Fibroblast of skin of abdomen (primary cell): ENCODE measurements around the gene MAP3K9.
A peak's percentile ranks its signal among the peaks of the same experiment; 100 is the strongest.

ENCODE experiments used
- DNase-seq: peaks from one replicate; pipeline ENCODE4 v3.0.0-alpha.2; 2013

Gene MAP3K9

GRCh38 chr14:70785556-70785955, 23.8 kb downstream of the MAP3K9 start:
- no peak for DNase-seq

DNA sequence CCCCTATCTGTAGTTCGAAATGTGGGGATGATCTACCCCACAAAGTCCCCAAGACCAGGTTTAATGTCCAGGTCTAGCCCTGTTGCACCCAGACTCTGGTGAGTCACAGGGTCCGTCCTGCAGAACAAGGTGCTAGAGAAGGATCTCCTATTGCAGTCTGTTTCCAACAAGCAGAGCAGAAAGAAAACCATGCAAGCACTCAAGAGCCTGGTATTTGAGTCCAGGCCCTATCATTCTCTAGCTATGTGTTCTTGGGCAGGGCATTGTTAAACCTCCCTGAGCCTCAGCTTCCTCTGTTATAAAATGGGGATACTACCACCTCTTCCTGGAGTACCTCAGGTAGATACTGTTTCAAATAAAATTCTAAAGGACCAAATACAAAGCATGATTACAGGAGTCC, 24.4 kb downstream of the MAP3K9 start:
- DNase-seq: no peak

DNA sequence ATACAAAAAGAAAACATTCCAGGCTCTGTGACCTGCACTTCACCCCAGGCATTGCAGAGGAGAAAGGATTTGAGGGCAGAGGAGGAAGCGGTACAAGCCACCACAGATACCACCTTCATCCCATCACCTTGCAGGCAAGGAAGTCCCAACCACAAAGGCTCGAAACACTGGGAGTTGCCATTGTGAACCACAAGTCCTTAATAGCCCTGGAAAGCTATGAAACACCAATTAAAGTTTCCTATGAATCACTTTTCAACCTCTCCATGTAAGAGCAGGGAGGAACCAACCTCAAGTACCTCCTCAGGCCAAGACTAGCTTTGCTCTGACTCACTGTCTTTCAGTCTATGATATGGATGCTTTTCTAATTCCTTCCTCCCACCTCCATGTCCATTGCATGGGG, 27.0 kb downstream of the MAP3K9 start:
- DNase-seq: peak; percentile 40

DNA sequence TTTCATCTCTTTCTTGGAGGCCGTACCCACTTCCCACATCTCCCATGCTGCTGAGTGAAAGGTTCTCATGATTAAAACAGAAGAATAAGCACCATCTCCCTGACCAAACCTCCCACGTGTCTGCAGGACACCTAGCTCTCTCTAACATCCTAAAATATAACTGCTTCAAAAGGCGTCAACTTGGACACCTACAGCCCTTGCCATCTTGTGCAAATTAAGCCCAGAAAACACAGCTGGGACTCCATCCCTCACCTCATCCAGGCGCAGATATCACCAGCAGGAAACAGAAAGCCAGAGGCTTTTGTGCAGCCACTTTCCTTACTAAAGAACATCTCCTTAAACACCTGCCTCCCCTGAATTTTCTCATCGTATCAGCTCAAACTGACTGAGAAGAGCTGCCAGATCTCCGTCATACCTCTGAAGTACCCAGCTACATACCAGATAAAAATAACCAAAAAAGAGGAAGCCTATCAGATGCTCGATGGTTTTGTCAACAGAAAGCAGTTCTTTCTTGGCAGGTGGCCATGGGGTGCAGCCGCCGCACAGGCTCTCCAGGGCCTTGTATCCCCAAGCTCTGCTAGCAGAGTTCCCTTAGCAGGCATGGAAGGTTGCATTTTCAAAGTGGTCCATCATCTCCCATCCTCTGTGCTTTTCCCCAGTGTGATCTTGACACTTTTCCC, 28.8 kb downstream of the MAP3K9 start:
- no peak for DNase-seq

DNA sequence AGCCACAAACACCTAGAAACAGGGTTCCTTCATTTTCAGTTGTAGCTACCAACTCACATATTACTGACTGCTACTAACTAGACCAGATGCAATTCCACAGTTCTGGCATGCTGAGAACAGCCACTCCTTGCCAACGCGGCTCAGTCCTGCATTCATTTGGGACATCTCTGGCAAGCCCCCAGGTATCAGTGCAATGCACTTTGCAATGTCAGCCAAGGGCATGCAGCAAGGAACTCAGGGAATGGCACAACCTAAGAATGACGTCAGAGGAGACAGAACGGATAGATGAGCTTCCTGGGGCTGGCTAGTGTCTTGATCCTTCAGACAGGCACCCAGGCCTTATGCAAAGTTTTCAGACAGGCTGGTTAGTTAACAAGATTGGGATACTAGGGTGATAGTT, 29.6 kb downstream of the MAP3K9 start:
- no peak for DNase-seq

DNA sequence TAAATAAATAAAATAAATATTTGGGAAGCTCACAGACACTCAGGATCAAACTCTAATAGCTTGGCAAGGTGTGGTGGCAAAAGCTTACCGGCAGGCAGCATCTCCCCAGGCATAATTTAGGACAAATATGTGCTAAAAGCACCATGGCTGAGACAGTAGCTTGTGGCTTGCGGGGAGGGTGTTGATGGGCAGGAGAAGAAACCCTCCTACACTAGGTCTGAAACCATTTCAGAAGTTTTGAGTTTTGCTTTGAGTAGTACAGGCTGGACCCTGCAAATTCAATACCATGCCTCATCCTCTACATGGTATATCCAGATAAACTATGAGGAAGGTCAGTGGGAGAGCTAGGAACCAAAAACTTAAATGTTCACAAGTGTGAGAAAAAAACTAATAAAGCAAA, 33.1 kb downstream of the MAP3K9 start:
- DNase-seq: no peak

GRCh38 chr14:70773182-70773862, 36.0 kb downstream of the MAP3K9 start:
- DNase-seq: no peak

GRCh38 chr14:70771781-70772212, 37.5 kb downstream of the MAP3K9 start:
- no peak for DNase-seq

DNA sequence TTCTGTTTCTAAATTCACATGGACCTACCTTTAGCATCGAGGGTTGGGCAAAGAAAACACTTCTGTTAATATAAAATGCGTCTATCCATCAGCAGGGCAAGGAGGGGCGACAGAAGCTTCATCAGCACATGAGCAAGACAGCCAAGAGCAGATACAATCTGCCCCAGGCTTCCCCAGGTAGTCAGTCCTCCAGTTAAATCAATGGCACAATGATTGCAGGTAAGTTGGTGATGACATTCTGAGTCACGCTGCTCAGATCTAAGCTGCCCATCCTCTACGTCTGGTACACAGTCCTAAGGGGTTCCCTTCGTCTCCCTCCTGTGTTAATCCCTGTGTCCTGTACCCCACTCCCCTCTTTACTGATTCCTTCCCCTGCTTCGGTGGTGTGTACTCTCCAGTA, 38.8 kb downstream of the MAP3K9 start:
- no peak for DNase-seq

DNA sequence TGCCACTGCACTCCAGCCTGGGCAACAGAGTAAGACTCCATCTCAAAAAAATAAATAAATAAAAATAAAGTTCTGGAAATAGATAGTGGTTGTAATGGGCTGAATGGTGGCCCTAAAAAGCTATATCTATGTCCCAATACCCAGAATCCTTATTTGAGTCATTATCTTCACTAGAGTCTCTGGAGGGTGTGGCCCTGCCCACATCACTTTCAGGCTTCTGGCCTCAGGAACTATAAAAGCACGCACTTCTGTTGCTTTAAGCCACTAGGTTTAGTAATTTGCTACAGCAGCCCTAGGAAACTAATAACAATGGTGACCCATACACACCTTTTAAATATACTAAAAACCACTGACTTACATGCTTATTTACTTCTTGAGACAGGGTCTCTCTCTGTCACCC, 49.9 kb downstream of the MAP3K9 start:
- no peak for DNase-seq

DNA sequence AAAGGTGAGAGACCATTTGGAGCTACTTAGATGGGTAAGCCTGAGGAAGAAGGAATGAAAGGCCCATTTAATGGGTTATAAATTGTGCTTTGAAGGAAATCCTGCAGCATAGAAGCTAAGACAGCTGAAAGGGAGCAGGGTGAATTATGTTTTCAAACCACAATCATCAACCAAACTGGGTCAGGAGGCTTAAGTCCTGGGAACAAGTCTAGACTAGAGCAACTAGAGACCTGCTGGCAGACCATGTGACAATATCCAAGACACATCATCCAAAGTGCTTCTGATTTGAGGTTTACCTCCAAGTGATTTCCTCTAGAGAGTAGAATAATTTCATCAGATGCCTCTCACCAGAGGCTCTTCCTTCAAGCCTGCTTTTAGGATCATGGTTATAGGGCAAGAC, 53.7 kb downstream of the MAP3K9 start:
- DNase-seq: no peak

DNA sequence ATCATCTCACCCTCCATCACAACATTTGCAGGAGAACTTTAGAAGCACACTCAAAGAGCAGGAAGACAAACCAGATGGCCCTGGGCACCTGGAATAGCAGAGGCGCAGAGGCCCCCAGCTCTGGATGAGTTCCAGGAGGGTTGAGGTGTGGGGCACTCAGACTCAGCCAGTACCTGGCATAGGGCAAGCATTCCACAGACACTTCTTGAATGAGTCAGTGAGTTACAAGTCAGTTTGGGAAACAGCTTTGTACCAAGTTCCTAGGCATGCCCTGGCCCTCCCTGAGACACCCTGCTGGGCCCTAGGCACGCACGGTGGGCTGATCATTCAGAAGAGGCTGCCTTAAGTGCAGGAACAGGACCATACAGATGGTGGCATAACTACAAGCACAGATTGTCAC, 54.3 kb downstream of the MAP3K9 start:
- DNase-seq: peak; percentile 4

DNA sequence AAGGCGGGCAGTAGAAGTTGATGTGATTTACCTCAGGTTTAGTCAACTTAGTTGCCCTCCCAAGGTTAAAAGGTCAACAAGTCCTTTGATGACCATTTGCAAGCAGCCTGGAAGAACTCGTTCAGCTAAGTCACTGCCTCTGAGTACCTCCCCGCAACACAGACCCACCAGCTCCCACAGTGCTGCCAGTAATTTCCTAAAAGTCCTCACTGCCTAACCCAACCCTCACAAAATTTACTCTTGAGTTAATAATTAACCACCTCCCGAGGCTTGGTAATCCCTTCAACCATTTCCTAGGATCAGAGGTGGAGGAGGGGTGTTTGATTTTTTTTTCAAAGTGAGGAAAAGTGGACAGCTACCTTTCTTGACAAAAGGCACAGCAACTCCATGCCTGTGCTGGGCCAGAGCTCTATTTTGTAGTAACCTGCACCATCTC, 55.8 kb downstream of the MAP3K9 start:
- no peak for DNase-seq

DNA sequence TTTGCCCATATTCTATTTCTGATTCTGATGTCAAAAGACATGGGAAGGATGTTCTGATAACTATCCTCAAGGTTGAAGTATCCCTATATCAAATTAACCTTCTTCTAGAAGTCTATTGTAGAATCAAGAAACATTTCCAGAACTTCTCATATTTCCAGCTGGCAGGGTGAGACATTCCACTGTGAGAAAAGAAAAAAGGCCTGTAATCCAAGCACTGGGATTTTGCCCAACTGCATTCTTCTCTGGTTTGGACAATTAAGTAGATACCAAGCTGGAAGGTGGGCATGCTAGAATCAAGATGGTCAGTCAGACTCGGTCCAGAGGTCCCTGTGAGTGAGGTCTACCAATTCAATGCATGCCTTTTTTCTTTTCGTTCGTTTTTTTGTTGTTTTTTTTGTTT, 60.9 kb downstream of the MAP3K9 start:
- DNase-seq: no peak

GRCh38 chr14:70744641-70745040, 64.7 kb downstream of the MAP3K9 start:
- DNase-seq: no peak

- DNase-seq: no peak
Measured at GRCh38 chr14:70742316-70742715, 67.0 kb downstream of the MAP3K9 start.

GRCh38 chr14:70741482-70741881, 67.8 kb downstream of the MAP3K9 start:
- DNase-seq: no peak

DNA sequence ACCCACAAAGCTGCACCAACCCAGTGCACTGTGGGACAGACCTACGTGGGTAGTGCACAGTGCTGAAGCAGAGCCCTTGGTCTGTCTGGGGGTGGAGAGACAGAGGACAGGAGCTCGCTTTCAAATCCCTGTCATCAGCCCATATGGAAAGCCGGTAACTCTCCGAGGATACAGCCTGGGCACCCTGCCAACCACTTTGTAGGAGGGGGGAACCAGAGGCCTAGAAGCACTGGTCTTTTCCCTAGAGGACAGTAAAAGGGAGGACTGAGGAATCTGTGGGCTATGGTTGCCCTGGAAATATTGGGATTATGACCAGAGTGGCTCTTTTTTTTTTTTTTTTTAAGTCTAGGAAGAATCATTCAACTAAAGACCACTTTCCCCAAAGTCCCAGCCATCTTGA, 74.3 kb downstream of the MAP3K9 start:
- DNase-seq: peak; percentile 27

DNA sequence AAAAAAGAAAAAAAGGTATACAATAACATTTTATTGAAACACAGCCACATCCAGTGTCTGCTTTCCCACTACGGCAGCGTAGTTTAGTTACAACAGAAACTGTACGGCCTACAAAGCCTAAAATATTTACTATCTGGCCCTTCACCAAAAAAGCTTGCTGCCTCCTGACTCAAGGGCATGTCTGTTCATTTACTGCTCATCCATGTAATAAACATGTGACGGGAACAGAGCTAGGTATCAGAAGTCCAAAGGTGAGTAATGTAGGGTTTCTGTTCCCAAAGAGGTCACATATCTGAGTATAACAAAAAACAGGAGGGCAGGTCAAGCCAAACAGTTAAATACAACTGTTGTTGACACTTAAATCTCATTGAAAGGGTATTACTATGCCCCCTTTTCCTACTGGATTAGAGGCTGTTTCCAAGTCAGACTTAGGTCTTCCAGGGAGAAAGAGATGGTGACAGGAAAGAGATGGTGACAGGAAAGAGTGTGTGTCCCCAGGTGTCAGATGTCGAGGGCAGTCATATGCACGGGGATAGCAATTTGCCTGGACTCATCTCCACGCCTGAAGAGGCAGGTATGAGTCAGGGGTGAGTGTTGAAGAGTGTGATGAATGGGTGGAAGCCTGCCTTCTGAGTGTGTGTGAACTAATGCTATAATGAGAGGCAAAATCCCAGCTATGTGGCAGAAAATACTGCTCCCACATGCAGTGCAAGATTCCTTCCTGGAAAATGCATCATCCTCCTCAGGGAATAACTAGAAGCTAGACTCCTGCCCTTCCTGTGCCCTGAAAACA, 77.7 kb downstream of the MAP3K9 start:
- no peak for DNase-seq

DNA sequence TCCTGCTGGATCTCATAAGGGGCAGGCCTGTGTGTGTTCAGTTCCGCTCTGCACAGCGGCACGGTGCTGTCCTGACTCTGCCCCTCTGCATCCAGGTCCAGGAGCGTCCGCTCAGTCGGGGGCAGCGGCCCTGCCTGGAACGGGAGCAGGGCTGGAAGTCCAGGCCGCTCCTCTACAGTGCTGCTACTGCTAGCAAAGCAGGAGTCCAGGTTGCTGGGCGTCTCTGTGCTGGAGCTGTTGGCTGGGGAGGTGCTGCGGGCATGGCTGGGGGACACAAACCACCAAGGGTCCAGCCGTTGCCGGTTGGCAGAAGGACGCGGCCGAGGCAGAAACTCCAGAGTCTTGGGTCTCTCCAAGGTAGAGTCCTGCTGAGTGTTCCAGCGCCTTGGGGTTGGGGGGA, 78.9 kb downstream of the MAP3K9 start:
- no peak for DNase-seq

GRCh38 chr14:70726651-70727375, 82.5 kb downstream of the MAP3K9 start:
- DNase-seq: no peak

GRCh38 chr14:70724944-70725343, 84.4 kb downstream of the MAP3K9 start:
- DNase-seq: no peak

DNA sequence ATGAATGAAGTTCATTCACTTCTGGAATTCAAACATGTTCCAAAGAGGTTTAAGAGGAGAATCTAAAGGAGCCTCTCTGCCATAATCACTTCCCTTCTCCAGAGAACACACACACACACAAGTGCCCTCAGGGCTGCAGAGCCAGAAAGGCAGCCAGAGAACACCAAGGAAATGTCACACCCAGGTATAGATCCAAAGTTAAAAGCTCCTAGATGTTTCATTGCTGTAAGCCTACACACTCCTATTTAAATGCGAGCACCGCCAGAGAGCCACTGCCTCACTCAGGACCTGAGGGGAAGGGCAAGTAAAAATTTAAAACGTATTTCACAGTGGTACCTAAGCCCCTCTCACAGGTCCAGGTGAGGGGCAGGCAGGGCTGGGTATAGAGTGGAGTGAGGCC, 85.2 kb downstream of the MAP3K9 start:
- no peak for DNase-seq
